ENCODE results near the gene SH3PXD2A. TPM values are rescaled to one million over a fixed set of nuclear protein-coding genes. Genes with fewer than 3 reads are reported as not detected.

The SH3PXD2A gene
- total RNA-seq, 1 experiment from 2014 or later = 54.9 TPM

DNA sequence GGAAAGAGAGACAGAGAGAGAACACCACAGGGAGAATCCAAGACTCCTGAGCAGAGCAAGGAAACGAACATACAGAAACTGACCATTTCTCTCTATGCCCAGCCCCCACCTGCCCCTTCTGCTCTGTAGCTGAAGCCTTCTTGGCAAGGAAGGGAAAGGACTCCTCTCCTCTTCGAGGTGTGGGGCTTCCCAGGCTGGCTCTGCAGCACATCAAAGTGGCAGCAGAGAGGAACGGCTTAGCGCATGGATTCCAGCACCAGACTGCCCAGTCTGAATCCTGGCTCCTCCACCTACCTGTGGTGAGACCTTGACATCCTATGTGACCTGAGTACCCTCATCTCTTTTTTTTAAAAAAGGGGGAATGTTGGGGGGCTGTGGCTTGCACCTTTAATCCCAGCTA is 69.4 kb downstream of the SH3PXD2A start:
- peaks cover 17% of the 10 kb centered on the region for H3K4me1 ChIP-seq (ENCODE audit: insufficient read depth, low read length, poor library complexity, severe bottlenecking)

GRCh38 chr10:103784723-103785418 is 70.5 kb downstream of the SH3PXD2A start:
- Histone ChIP-seq H3K27ac (ENCODE audit: low read depth, low read length, poor library complexity, severe bottlenecking) (no peak overlapping the region), H3K36me3 (ENCODE audit: insufficient read depth, low read length, poor library complexity, severe bottlenecking) (peaks cover 4% of the 10 kb centered on the region), H3K9me3 (ENCODE audit: low read depth, low read length, poor library complexity, severe bottlenecking) (no peaks in the 10 kb centered on the region), H3K27me3 (replicated peaks; ENCODE audit: insufficient read depth, low read depth, low read length, poor library complexity) (no peaks in the 10 kb centered on the region), H3K4me1 (ENCODE audit: insufficient read depth, low read length, poor library complexity, severe bottlenecking) (peaks cover 17% of the 10 kb centered on the region), H3K4me3 (ENCODE audit: low read depth, low read length, poor library complexity, severe bottlenecking) (no peak overlapping the region)
- BruUV-seq (replicated peaks) = no TSS peak
- TF ChIP-seq EZH2 (IDR thresholded peaks at IDR 0.05; ENCODE audit: borderline replicate concordance, low read depth, low read length, poor library complexity, severe bottlenecking) (no peak), CTCF (conservative IDR thresholded peaks at IDR 0.05; ENCODE audit: low read depth, low read length) (no peak)
- DNase-seq (ENCODE audit: low spot score) = no peak
- POLR2A ChIA-PET (ENCODE audit: low non-redundant PET) = no interaction called here
- intact Hi-C loops (cut with micrococcal nuclease; ENCODE audit: unreplicated experiment) = no loop called here
- CTCF ChIA-PET = no interaction called here

More for the DNA sequence above, 69.4 kb downstream of the SH3PXD2A start:
- no peak overlapping the region for H3K27ac ChIP-seq (ENCODE audit: low read depth, low read length, poor library complexity, severe bottlenecking)
- no peaks in the 10 kb centered on the region for H3K9me3 ChIP-seq (ENCODE audit: low read depth, low read length, poor library complexity, severe bottlenecking)
- intact Hi-C loops (cut with micrococcal nuclease; ENCODE audit: unreplicated experiment) = no loop called here
- TF ChIP-seq CTCF (conservative IDR thresholded peaks at IDR 0.05; ENCODE audit: low read depth, low read length) = no peak
- TF ChIP-seq EZH2 (IDR thresholded peaks at IDR 0.05; ENCODE audit: borderline replicate concordance, low read depth, low read length, poor library complexity, severe bottlenecking) = no peak
- H3K4me3 ChIP-seq (ENCODE audit: low read depth, low read length, poor library complexity, severe bottlenecking) = no peak overlapping the region
- ChIA-PET CTCF (no interaction called here), POLR2A (ENCODE audit: low non-redundant PET) (no interaction called here)
- no TSS peak for BruUV-seq (replicated peaks)
- no peaks in the 10 kb centered on the region for H3K27me3 ChIP-seq (replicated peaks; ENCODE audit: insufficient read depth, low read depth, low read length, poor library complexity)
- no peak for DNase-seq (ENCODE audit: low spot score)
- peaks cover 2% of the 10 kb centered on the region for H3K36me3 ChIP-seq (ENCODE audit: insufficient read depth, low read length, poor library complexity, severe bottlenecking)

DNA sequence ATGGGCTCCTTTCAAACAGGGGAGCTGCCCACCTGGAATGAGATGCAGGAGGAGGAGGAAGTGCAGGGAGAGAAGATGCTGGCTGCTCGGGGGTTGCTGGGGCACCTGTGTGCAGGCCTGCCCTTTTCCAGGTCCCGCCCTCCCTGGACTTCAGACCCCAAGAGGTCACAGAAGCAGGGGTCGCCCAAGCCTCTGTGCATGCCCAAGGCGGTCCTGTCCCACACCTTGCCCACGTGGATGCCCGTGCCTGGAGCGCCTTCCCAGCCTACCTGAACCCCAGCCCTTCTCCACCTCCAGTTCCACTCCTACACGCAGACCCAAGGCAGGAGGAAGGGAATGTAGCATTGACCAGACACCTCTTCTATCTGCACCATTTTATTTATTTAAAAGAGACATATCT is 71.3 kb downstream of the SH3PXD2A start:
- TF ChIP-seq EZH2 (IDR thresholded peaks at IDR 0.05; ENCODE audit: borderline replicate concordance, low read depth, low read length, poor library complexity, severe bottlenecking) (no peak), CTCF (conservative IDR thresholded peaks at IDR 0.05; ENCODE audit: low read depth, low read length) (no peak)
- Histone ChIP-seq H3K9me3 (ENCODE audit: low read depth, low read length, poor library complexity, severe bottlenecking) (no peaks in the 10 kb centered on the region), H3K4me3 (ENCODE audit: low read depth, low read length, poor library complexity, severe bottlenecking) (no peak overlapping the region), H3K4me1 (ENCODE audit: insufficient read depth, low read length, poor library complexity, severe bottlenecking) (peaks cover 17% of the 10 kb centered on the region), H3K27me3 (replicated peaks; ENCODE audit: insufficient read depth, low read depth, low read length, poor library complexity) (no peaks in the 10 kb centered on the region), H3K27ac (ENCODE audit: low read depth, low read length, poor library complexity, severe bottlenecking) (no peak overlapping the region), H3K36me3 (ENCODE audit: insufficient read depth, low read length, poor library complexity, severe bottlenecking) (peaks cover 4% of the 10 kb centered on the region)
- ChIA-PET POLR2A (ENCODE audit: low non-redundant PET) (no interaction called here), CTCF (no interaction called here)
- intact Hi-C loops (cut with micrococcal nuclease; ENCODE audit: unreplicated experiment) = no loop called here
- BruUV-seq (replicated peaks) = no TSS peak
- no peak for DNase-seq (ENCODE audit: low spot score)
